Endothelial cell of umbilical vein (primary cell): ENCODE measurements around the gene ASF1A.

ENCODE experiments used
- CTCF ChIP-seq, 2 donors: IDR thresholded peaks; 1 replicate in 1 of 2; 2 replicates in 1 of 2; pipeline ENCODE4 v1.5.1; 2011; ENCODE audit warnings: low read length in 2 of 2, mild to moderate bottlenecking in 2 of 2, moderate library complexity in 2 of 2, control low read depth in 1 of 2, inconsistent platforms in 1 of 2, low read depth in 1 of 2; ENCODE audit not compliant: insufficient read depth in 1 of 2; ENCODE audit errors: extremely low read depth in 1 of 2
- EZH2 ChIP-seq: IDR thresholded peaks from 2 replicates; pipeline ENCODE4 v1.6.1; 2012; ENCODE audit warnings: borderline replicate concordance, low read depth, mild to moderate bottlenecking, moderate library complexity, low read length, inconsistent platforms; ENCODE audit not compliant: severe bottlenecking
- FOS ChIP-seq: IDR thresholded peaks from 2 replicates; pipeline ENCODE4 v1.6.1; 2011; ENCODE audit warnings: mild to moderate bottlenecking, low read length, moderate library complexity, borderline replicate concordance; ENCODE audit not compliant: insufficient read depth
- GATA2 ChIP-seq: IDR thresholded peaks from 2 replicates; pipeline ENCODE4 v1.7.0; 2011; ENCODE audit warnings: low read depth, mild to moderate bottlenecking, moderate library complexity, mixed read lengths, low read length; ENCODE audit not compliant: insufficient read length, insufficient read depth
- MAX ChIP-seq: IDR thresholded peaks from 2 replicates; pipeline ENCODE4 v1.6.1; 2011; ENCODE audit not compliant: insufficient read depth, insufficient read length

- TF ChIP-seq MAX (no peak), EZH2 (no peak), CTCF (IDR thresholded peaks at IDR 0.05; ENCODE audit: extremely low read depth in 1 of 2, insufficient read depth in 1 of 2, low read depth in 1 of 2, low read length in 2 of 2) (no peak), GATA2 (no peak), FOS (no peak)
Measured at GRCh38 chr6:118918329-118918725, 24.4 kb downstream of the ASF1A start.
